Stimulated activated CD4-positive, alpha-beta T cell treated with anti-CD3 and anti-CD28 coated beads, TNF-alpha, amount 100 ng/mL, for 4 hours (primary cell): ENCODE data around the gene CCDC51.

Source experiments
- DNase-seq, 3 experiments: peaks; one replicate each; pipeline ENCODE4 v3.0.0-alpha.2; 2020; ENCODE audit warnings: low read depth in 3 of 3

The CCDC51 gene

DNA sequence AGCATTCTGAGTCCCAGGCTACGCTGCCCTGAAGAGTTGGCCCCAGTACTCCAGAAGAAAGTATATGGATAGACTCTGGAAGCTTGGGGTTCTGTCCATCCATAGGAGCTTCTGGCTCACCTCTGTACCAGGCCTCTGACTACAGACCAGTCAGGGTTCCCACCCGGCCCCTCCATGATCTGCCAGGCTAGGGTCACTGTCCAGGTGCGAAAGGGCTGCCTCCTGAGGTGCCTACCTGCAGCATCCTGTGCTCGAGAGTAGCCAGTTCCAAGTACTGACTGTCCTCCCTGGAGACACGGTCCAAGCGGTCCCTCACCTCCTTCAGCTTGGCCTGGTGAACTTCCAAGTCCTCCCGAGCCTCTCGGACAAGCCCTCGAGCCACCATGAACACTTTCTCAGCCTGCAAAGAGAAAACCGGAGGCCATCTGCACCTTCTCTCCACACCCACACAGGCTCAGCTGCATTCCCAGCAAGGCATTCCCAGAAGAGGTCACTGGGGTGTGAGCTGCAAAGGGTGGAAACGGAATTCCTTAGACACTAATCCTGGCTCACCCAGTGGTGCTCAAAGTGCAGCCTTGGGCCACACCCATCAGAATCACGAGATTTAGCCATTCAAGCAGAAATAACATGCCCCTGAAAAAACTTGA lies 6.3 kb downstream of the CCDC51 start:
- no peak for DNase-seq

DNA sequence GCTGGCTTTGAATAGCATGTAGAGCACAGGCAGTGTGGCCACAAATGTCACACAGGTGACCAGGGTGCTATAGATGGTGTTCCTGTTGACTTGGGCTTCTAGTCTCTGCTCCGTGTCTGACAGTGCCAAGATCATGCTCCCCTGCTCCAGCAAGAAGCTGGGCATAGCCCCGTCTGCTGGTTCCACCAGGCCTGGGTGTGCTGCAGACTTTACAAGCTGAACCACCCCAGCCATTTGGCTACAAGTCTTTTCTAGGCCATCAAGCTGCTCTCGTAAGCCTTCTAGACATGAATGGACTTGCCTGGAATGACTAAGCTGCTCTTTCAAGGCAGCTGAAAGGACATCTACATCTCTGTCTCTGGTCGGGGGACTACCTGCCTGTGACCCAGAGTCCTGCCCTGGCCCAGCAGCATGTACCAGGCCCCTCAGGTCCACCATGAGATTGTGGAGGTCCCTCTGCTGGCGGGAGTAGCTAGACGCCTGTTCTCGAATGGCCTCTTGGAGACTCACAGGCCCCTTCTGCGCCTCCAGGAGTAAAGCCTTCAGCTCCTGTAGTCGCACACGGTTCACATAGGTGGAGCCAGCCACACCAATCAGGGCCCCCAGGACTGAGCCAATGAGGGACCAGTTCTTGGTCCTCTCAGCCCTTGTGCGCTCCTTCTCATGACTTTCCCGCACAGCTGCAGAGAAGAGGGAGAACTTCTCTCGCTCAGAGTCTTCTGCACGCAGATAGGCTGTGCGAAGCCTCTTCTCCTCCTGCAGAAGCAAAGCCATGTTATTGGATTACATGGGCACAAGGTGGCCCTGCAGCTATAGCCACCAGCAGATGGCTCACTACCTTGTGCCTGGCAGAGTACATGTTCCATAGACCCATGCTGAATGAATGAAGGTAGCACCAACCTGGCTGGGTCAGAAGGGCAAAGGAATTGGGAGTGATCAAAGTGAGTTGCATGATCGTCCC lies 7.2 kb downstream of the CCDC51 start:
- DNase-seq: no peak

DNA sequence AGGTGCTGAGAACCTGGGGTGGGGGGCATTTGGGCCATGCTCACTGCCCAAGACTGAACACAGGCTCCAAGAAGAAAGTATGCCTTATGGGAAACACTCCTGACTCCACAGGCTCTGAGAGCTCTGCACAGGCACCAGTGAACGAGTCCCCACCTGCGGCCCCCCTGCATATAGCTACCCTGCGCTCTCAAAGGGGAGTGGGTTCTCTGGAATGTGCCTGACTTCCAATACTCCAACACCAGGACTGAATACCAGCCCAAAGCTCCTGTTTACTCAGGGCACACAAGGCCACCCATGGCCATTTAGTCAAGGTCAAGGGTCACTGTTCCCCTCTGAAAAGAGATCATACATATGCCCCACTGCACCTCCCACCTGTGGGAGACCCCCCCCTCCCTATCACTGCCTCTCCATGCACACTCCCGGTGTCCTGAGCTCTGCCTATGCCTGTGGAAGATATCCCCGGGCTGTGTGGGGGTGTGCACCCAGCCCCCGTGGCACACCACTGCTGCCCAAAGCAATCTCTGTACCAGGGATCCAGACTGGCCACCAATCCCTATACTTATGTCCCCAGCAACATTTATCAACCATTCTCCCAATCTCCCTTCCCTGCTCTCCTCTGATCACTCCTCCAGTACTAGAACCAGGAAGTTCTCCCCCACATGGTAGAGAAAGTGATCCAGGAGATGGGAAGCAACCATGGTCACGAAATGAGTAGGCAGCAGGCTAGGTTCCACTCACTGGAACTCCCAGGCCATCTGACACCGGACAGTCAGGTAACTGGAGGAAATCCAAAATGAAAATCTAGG lies 8.5 kb downstream of the CCDC51 start:
- no peak for DNase-seq

DNA sequence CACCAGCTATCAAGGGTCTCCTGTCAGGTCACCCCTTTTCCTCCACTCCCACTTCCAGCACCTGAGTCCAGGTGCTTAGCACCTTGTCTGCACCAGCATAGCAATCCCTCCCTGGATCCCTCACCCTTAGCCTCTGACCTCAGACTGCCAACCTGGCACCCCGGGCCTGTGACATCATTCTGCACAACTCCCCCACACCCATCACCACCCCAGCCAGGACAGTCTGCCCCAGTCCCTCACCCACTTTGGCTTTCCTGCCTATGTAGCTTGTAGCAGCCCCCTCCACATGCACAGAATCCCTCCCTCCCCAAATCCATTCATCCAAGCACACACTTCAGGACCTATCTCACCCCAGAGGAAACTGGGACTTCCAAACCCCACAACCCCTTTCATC lies 9.2 kb downstream of the CCDC51 start:
- no peak for DNase-seq

DNA sequence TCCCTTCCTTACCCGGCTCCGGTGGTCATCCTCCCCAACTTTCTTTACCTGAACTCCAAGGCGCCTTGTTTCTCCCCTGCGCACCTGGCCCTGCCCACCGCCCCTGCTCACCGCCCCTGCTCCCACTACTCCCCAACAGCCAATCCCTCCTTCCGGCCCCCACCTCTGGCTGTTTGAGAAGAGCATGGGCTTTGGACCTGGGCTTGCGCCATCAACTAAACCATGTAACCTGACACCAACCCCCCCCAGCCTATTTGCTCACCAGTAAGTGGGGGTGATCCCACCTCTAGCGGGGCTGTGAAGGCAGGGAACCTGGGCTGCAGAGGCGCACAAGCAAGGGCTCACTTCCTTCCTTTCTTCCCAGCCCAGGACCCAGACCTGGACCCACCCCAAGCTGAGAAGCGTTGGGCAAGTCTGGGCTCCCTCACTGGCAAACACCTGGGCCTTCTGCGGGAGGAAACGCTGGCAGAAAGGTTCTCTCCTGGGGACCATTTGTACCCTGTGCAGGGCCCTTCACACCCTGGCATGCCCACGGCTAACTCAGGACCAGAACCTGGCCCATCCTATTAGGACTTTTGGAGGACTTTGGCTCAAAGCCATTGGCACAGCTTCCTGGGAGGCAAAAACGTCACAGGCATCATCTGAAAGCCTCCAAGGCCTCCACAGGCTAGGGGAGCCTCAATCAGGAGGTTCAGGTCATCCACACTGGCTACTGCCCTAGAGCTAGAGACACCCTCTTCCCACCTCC lies 9.8 kb downstream of the CCDC51 start, which contains the start of gene PLXNB1:
TSS of gene PLXNB1 (minus strand) at position 127 of the 748 bp plus-strand sequence. CDS start 5,475 bp downstream, outside the sequence.
- no peak for DNase-seq

DNA sequence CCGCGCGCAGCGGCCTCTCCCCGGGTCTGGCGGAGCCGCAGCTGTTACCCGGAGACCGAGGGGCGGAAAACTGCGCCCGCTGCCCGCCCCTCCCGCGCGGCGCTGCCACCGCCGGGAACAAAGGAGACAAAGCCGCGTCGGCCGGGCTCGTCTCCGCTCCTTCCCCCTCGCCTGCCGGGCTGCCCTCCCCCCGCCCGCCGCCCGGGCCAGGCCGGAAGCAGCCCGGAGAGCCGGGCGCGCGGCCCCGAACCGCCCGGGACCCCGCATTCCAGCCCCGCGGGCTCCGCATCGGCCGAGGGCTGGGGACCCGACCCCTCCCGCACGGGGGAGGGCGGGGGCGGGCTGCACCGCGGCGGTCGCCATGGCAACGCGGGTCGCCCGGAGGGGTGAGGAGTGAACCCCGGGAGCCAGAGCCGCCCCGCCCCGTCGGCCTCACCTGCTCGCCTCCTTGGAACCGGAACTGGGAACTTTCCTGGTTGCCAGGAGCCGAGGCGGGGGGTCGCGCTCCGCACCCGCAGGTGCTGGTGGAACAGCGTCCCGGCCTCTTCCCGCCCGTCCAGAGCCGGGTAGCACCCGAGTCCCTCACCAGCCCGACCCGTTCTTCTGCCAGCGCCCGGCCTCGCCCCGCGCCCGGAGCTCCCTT lies 10.5 kb downstream of the CCDC51 start:
- peak; percentile 47 to 53 (median 47) for DNase-seq

DNA sequence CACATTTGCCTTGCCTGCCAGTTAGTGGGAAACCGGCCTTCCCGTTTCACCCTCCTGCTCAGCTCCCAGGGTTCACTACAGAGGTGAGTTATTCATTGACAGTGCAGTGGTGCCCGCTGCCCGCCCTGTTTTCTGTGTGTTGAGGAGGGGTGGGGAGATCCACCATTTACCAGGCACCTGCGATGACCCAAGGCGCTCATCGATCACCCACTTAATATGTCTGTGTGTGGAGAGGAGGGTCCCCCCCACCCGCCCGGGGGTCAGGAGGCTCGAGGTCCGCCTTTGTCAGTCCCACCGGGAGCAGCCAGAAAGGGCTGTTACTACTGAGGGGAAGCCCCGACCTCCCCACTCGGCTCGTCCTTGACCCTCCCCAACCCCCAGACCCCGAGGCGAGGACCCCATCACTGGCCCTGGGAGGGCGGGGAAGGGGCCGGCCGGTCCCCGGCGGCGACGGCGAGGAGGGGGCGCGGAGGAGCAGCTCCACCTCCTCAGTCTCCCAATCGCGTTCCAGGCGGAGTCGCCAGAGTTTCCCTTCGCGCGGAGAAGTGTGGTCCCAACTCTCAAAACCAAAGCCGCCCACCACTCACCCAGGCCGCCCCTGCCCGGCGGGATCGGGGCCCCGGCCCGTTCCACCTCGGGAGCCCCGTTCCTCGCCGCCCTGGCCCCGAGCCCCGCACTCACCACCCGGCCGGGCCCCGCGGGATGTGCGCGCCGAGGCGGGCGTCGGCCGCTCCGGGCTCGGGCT lies 11.2 kb downstream of the CCDC51 start:
- no peak for DNase-seq

DNA sequence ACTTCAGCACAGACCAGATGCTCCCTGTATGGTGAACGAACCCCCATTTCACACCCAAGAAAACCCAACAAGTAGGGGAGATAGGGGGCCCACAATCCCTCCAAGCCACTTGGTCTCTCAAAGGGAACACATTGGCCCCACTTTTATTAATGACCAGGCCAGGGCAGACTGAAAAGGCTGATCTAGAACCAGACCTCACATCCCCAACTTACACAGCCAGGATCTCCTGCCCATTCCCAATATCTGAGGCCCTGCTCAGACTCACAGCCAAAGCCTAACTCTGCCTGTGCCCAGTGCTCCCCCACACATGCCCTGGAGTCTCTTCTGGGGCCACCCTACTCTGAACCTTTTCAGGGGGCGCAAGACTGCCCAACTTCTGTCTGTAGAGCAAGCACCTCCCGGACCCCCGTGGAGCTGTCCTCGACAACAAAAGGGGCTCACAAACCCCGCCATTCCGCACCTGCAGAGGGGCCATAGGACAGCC lies 11.8 kb downstream of the CCDC51 start:
- no peak for DNase-seq

DNA sequence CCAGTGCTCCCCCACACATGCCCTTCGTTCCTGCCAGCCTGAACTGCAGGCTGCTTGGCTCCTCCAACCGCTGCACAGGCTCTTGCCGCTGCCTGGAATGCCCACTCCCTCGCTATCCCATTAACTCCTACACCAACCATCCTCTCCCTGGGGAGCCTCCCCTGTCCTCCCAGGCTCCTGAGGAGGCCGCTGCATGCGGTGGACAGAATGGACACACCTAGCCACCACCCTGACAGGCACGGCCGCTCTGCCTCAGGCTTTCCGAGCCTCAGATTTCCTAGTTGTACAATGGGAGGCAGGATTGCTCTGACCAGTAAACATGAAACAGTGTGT lies 12.3 kb downstream of the CCDC51 start:
- DNase-seq: no peak

DNA sequence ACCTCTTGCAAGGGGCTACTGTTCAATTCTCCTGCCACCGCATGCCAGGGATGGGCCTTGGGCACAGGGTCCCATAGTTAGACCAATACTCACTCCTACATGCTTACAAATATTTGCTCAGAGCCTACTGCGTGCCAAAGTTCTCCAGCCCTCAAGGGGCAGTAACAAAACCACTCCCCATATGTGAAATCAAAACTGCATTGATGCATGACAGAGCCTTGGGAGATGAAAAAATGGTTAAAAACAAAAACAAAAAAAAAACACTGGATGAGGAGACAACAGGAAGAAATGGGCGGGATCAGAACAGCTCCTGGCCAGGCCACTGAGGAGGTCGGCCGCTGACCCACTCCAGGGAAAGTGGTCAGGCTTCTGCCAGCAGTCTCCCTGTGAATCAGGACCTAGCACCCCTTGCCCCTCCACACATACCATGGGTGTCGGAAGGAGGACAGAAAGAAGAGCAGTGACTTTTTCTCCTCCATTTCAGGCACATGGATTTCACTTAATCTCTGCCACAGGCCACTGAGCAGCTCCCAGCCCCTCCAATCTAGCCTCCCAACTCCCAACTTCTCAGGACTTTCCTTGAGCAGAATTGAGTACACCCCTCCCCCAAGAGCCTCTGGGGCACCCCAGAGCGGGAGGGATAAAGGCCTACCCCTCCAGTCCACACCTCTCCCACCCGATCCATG lies 12.8 kb downstream of the CCDC51 start:
- no peak for DNase-seq

DNA sequence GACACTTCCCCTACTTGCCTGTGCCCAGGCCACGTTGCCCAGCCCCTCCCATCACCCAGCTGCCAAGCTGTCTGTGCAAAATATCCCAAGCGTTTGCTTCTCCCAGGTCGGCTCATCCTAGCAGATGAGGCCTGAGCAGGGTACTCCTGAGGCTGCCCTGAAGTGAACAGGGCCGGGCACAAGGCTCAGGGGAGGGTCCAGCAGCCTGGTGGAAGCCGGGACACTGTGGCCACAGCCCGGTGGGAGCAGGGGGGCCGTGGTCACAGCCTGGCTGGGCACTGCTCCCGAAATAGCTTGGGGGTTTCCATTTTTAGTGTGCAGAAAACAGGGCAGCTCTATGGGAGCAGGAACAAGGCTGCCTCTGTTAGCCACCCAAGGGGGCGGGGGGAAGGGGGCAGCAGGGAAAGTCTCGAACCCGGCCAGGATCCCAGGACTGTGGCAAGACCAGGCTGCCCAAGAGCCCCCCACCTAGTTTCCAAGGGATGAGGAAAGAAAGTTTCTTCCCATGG lies 13.5 kb downstream of the CCDC51 start:
- DNase-seq: no peak

DNA sequence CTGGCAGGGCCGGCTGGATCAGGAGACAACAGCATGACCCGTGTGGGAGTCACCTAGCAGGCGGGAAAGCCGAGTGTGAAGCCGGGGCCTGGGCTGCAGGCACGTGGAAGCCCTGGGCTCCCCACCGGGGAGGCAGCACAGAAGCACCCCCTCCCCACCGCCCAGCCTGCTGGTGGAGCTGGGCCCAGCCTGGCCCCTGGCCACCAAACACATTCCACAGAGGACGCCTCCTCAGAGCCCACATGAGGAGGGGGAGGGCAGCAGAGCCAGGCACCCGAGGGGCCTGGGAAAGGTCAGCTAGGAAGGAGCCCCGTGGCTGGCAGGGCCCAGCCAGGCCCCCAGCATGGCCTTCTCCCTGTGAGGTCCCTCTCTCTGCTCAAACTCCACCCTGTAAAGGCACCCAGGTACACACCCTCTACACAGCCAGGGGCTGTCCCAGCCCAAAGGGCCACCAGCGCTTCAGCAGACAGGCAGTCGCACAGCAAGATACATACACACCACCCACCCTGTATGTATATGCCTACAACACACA lies 14.6 kb downstream of the CCDC51 start:
- no peak for DNase-seq

DNA sequence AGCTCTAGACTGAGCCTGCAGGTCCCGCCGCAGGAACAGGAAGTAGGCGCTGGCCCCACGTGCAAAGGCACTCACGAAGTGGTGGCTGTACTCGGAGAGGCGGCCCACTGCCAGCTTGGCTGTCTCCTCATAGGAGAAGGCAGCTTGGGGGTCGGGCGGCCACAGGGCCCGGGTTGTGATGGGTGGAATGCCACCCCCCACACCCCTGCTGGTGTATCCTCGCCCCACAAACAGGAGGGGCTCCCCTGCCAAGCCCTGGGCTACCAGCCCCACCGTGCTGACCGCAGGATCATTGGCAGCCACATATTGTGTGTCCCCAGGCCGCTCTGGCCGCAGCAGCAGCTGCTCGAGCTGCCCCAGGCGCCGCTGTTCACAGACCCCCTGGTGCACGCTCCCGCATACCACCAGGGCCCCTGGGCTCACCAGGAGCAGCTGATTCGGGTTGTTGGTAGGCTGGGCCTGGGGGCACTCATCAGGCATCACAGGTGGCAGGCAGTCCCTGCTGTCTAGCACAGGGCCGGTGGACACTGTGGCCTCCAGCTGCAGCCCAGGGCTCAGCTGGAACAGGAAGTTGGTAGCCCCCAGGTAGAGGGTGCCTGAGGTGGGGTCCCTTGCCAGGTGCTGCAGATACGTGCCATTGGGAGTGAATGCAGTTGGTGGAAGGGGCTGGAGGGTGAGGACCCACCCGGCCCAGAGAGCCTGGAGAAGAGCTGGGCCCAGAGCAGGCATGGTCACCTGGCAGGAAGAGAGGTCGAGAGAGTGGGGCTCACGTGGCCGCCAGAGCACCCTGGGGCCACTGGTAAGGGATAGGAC lies 15.8 kb downstream of the CCDC51 start:
- no peak for DNase-seq

DNA sequence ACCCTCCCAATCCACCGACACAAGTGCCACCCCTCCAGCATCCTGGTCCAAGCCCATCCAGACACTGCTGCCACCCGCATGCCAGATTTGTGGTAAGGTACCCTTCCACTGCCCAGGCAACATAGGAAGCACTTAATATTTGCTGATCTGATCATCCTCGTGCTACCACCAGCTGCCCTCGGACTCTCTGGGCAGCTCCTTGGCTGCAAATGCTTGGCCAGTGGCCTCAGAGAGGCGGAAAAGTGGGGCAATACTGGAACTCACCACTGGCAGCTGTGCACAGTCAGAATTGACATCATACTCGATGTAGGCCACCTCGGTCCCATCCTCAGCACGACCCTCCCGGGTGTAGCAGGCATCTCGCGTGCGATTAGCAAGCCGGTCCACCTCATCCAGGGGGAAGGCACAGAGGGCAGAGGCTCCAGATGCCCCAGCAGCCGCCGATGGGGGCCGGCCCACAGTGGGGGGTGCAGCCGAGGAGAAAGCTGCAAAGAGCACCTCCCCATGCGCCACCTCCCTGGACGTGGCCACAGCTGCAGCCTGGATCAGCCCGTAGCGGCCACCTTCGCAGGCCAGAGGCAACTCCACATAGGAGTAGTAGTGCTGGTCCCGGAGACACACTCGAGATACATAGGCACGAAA lies 16.6 kb downstream of the CCDC51 start:
- no peak for DNase-seq

DNA sequence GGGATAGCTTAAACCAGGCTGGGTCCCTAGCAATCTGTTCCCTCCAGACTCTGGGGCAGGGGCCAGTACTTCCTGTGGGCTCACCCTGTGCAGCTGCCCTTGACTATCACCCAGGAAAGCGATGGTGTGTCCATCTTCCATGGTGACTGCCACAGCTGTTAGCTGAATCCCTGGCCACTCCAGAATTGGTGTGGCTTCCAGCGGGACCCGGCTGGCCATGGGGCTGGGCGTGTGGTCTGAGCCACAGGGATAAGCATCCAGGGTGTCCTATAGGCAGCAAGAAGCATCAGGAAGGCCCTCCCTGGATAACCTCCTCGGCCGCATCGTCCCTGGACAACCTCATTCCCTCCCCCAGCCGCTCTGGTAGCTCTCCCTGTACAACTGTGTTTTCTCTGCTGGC lies 17.2 kb downstream of the CCDC51 start:
- DNase-seq: no peak

DNA sequence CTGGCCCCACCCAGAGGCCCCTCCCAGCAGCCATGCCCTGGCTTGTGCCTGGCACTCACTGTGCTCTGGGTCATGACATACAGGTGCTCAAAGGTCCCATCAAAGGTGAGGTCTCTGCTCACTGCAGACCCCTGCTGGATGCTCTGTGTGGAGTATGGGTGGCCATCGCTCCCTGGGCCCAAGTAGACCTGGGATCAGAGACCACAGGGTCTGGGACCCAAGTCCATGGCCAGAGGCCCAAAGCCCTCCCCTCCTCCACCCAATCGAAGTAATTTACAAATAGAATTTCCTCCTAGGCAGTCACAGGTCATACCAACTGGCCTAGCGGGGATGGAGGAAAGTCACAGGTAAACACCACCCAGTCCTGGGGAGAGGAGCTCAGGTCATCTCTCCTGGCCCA lies 17.6 kb downstream of the CCDC51 start:
- DNase-seq: no peak

DNA sequence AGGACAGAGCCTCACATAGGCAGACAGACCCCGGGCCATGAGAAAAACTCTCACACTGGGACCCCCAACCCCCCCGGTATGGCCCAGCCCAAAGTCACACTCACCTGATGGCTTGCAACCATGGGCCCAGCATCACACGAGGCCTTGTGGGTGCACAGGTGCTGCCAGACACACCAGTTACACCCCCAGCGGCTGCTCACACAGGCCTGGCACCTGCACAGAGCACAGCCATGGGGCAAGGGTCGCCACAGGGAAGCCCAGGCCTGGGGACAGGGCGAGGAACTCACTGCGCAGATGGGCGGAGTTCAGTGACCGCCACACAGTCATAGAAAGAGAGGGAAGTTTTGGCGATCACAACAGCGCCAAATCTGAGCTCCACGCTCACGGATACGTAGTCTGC lies 19.4 kb downstream of the CCDC51 start:
- DNase-seq: no peak

DNA sequence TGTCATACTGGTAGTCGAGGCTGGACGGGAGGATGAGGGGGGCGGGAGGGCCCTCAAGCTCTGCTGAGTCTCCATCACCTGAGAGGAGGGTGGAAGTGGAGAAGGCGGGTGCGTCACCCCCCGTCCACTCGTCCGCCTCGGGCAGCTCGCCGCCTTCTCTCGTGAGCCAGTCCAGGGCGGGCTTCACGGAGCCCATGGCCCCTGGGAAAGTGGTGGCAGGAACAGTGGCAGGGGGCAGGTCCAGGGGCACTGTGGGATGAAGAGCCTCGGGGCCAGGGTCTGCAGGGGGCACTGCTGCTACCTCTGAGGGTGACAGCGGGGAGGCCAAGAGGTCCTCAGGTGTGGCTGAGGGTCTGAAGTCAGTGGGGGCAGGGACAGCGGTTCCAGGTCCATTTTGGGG lies 20.3 kb downstream of the CCDC51 start:
- no peak for DNase-seq
